GM12892 (cell line): Measurements from ENCODE around the gene ITK.

Experiments
- POLR2A ChIP-seq: IDR thresholded peaks from 2 replicates; pipeline ENCODE4 v1.6.1; 2011; ENCODE audit warnings: low read depth, low read length, control low read depth
- POLR2AphosphoS5 ChIP-seq: IDR thresholded peaks from 2 replicates; pipeline ENCODE4 v1.6.1; 2011; ENCODE audit warnings: low read depth, low read length, control low read depth
- TAF1 ChIP-seq: IDR thresholded peaks from 2 replicates; pipeline ENCODE4 v1.6.1; 2011; ENCODE audit warnings: low read depth, mild to moderate bottlenecking, control low read depth, low read length, borderline replicate concordance

- no peak for TF ChIP-seq POLR2AphosphoS5
- no peak for TF ChIP-seq POLR2A
- no peak for TF ChIP-seq TAF1
Observed at GRCh38 chr5:157292599-157292998, 112.0 kb downstream of the ITK start.
